H9 (cell line): ENCODE results near the gene NOP56. TPM values are rescaled to one million over a fixed set of nuclear protein-coding genes. Genes with fewer than 3 reads are reported as not detected.

ENCODE experiments used
- DNase-seq: peaks from one replicate; pipeline ENCODE4 v3.0.0-alpha.2; 2017
- H2AFZ ChIP-seq: one replicate; pipeline ENCODE4 v1.6.1; 2013; ENCODE audit warnings: mild to moderate bottlenecking, low read length, control low read depth, moderate library complexity
- H2AK5ac ChIP-seq: 2 replicates; pipeline ENCODE4 v1.6.1; 2013; ENCODE audit warnings: low read length, control low read depth, mixed read lengths; ENCODE audit not compliant: insufficient read length
- H2BK120ac ChIP-seq: one replicate; pipeline ENCODE4 v1.6.1; 2013; ENCODE audit warnings: low read depth, mild to moderate bottlenecking, low read length, control low read depth, inconsistent platforms; ENCODE audit not compliant: poor library complexity, severe bottlenecking
- H2BK12ac ChIP-seq: 2 replicates; pipeline ENCODE4 v1.6.1; 2013; ENCODE audit warnings: low read length, control low read depth, mixed read lengths, low read depth; ENCODE audit not compliant: insufficient read length
- H2BK15ac ChIP-seq: 2 replicates; pipeline ENCODE4 v1.6.1; 2013; ENCODE audit warnings: low read depth, low read length, control low read depth
- H2BK20ac ChIP-seq: one replicate; pipeline ENCODE4 v1.6.1; 2013; ENCODE audit warnings: low read depth, mild to moderate bottlenecking, low read length, control low read depth, inconsistent platforms; ENCODE audit not compliant: poor library complexity, severe bottlenecking
- H2BK5ac ChIP-seq: 2 replicates; pipeline ENCODE4 v1.6.1; 2013; ENCODE audit warnings: low read length, control low read depth, mixed read lengths; ENCODE audit not compliant: insufficient read length
- H3K14ac ChIP-seq: 2 replicates; pipeline ENCODE4 v1.6.1; 2013; ENCODE audit warnings: low read length, control low read depth; ENCODE audit not compliant: insufficient read depth
- H3K18ac ChIP-seq: 2 replicates; pipeline ENCODE4 v1.6.1; 2013; ENCODE audit warnings: low read depth, mild to moderate bottlenecking, mixed read lengths, low read length, control low read depth; ENCODE audit not compliant: insufficient read length
- H3K23ac ChIP-seq: 2 replicates; pipeline ENCODE4 v1.6.1; 2013; ENCODE audit warnings: low read length, control low read depth, mixed read lengths, low read depth; ENCODE audit not compliant: insufficient read length
- H3K23me2 ChIP-seq: 2 replicates; pipeline ENCODE4 v1.6.1; 2013; ENCODE audit warnings: low read depth, mild to moderate bottlenecking, mixed read lengths, low read length, control low read depth; ENCODE audit not compliant: insufficient read length, poor library complexity, severe bottlenecking
- H3K27ac ChIP-seq: 2 replicates; pipeline ENCODE4 v1.5.1; 2013; ENCODE audit warnings: low read length, control low read depth, mixed read lengths, low read depth; ENCODE audit not compliant: insufficient read length
- H3K27me3 ChIP-seq: 2 replicates; pipeline ENCODE4 v1.6.1; 2013; ENCODE audit warnings: low read length, control low read depth, inconsistent platforms; ENCODE audit not compliant: insufficient read depth
- H3K4ac ChIP-seq: 2 replicates; pipeline ENCODE4 v1.6.1; 2013; ENCODE audit warnings: low read depth, mild to moderate bottlenecking, control low read depth, inconsistent platforms, low read length, moderate library complexity
- H3K4me1 ChIP-seq: 2 replicates; pipeline ENCODE4 v1.6.1; 2013; ENCODE audit warnings: low read length, control low read depth, inconsistent platforms; ENCODE audit not compliant: insufficient read depth
- H3K4me2 ChIP-seq: 2 replicates; pipeline ENCODE4 v1.6.1; 2013; ENCODE audit warnings: low read length, control low read depth, mixed read lengths; ENCODE audit not compliant: insufficient read length, insufficient read depth
- H3K56ac ChIP-seq: 2 replicates; pipeline ENCODE4 v1.6.1; 2013; ENCODE audit warnings: low read depth, mild to moderate bottlenecking, mixed read lengths, low read length, control low read depth; ENCODE audit not compliant: insufficient read length
- H3K79me1 ChIP-seq: 2 replicates; pipeline ENCODE4 v1.6.1; 2013; ENCODE audit warnings: low read depth, mild to moderate bottlenecking, moderate library complexity, low read length, control low read depth, inconsistent platforms; ENCODE audit not compliant: insufficient read depth, poor library complexity, severe bottlenecking
- H3K79me2 ChIP-seq: 2 replicates; pipeline ENCODE4 v1.6.1; 2013; ENCODE audit warnings: low read length, control low read depth, inconsistent platforms; ENCODE audit not compliant: insufficient read depth
- H3K9ac ChIP-seq: 2 replicates; pipeline ENCODE4 v1.6.1; 2013; ENCODE audit warnings: low read length, control low read depth, mixed read lengths; ENCODE audit not compliant: insufficient read length; ENCODE audit errors: extremely low read depth
- H3K9me3 ChIP-seq: one replicate; pipeline ENCODE4 v1.6.1; 2013; ENCODE audit warnings: low read depth, low read length, inconsistent platforms; ENCODE audit not compliant: control insufficient read depth
- H3T11ph ChIP-seq: one replicate; pipeline ENCODE4 v1.6.1; 2013; ENCODE audit warnings: mild to moderate bottlenecking, low read length, control low read depth, inconsistent platforms
- H4K20me1 ChIP-seq: one replicate; pipeline ENCODE4 v1.6.1; 2013; ENCODE audit not compliant: control insufficient read depth, insufficient read length, insufficient read depth
- H4K5ac ChIP-seq: 2 replicates; pipeline ENCODE4 v1.6.1; 2013; ENCODE audit warnings: low read depth, mild to moderate bottlenecking, mixed read lengths, low read length, control low read depth; ENCODE audit not compliant: insufficient read length
- H4K8ac ChIP-seq: replicated peaks from 2 replicates; pipeline ENCODE4 v1.6.1; 2013; ENCODE audit warnings: low read length, control low read depth, mixed read lengths, low read depth; ENCODE audit not compliant: insufficient read length
- H4K91ac ChIP-seq: 2 replicates; pipeline ENCODE4 v1.6.1; 2013; ENCODE audit warnings: low read depth, mild to moderate bottlenecking, moderate library complexity, mixed read lengths, low read length, control low read depth; ENCODE audit not compliant: insufficient read length
- H3K27ac Mint-ChIP-seq, 3 experiments: 2 replicates in 2 of 3; 3 replicates in 1 of 3; pipeline ENCODE4 v1.8.0; 2020 to 2021; ENCODE audit warnings: mixed read lengths in 3 of 3, mild to moderate bottlenecking in 1 of 3, moderate library complexity in 1 of 3
- H3K27me3 Mint-ChIP-seq: 2 replicates; pipeline ENCODE4 v1.8.0; 2021; ENCODE audit warnings: low read depth, mild to moderate bottlenecking, moderate library complexity, mixed read lengths
- H3K36me3 Mint-ChIP-seq, 3 experiments: 2 replicates in 2 of 3; 3 replicates in 1 of 3; pipeline ENCODE4 v1.8.0; 2020 to 2021; ENCODE audit warnings: low read depth in 3 of 3, mixed read lengths in 3 of 3; ENCODE audit not compliant: insufficient read depth in 1 of 3
- H3K4me1 Mint-ChIP-seq, 2 experiments: 2 replicates each; pipeline ENCODE4 v1.8.0; 2020; ENCODE audit warnings: mixed read lengths in 2 of 2
- H3K4me3 Mint-ChIP-seq, 2 experiments: 2 replicates in 1 of 2; 3 replicates in 1 of 2; pipeline ENCODE4 v1.8.0; 2020 to 2021; ENCODE audit warnings: mild to moderate bottlenecking in 2 of 2, mixed read lengths in 2 of 2, moderate library complexity in 1 of 2
- H3K9me3 Mint-ChIP-seq, 2 experiments: 2 replicates in 1 of 2; 3 replicates in 1 of 2; pipeline ENCODE4 v1.8.0; 2020; ENCODE audit warnings: mild to moderate bottlenecking in 2 of 2, mixed read lengths in 2 of 2, moderate library complexity in 1 of 2
- CTCF ChIP-seq: fragments of 200-600 bp; sonication (generic); conservative IDR thresholded peaks from 3 replicates; pipeline ENCODE4 v1.8.0; 2021; ENCODE audit warnings: antibody characterized with exemption, mild to moderate bottlenecking
- WGBS: extraction: QIAGEN DNeasy Blood & Tissue Kit; methylation state at CpG from one replicate; pipeline ENCODE4 v1.1.7; 2013; ENCODE audit warnings: missing lambda C conversion rate, low lambda C conversion rate, mixed read lengths; ENCODE audit not compliant: insufficient read length; ENCODE audit errors: extremely low coverage; 5-methylcytosine and 5-hydroxymethylcytosine counted together
- total RNA-seq: library from RNA; stranded (reverse); gene quantifications from 2 replicates; pipeline ENCODE4 v1.2.1, GENCODE V29; 2021

Gene NOP56
- total RNA-seq, 1 experiment from 2014 or later, result 774 TPM

GRCh38 chr20:2696646-2697045 is 44.2 kb downstream of the NOP56 start:
- Histone ChIP-seq H3K4ac (no peak overlapping the region), H3K23ac (no peak overlapping the region), H4K5ac (no peak overlapping the region), H4K91ac (no peak overlapping the region), H4K8ac (no peak overlapping the region), H3T11ph (no peak overlapping the region), H3K9me3 (no peaks in the 10 kb centered on the region), H3K4me2 (no peak overlapping the region), H2AK5ac (no peak overlapping the region), H3K27ac (no peak overlapping the region), H3K18ac (no peak overlapping the region), H4K20me1 (no peaks in the 10 kb centered on the region), H2BK5ac (no peak overlapping the region), H3K56ac (no peak overlapping the region), H2BK120ac (no peak overlapping the region), H2BK15ac (no peak overlapping the region), H3K79me2 (no peaks in the 10 kb centered on the region), H3K9ac (no peak overlapping the region), H2AFZ (no peak overlapping the region), H3K79me1 (no peaks in the 10 kb centered on the region), H3K14ac (no peak overlapping the region; the same call in 1 of the 2 replicates), H2BK12ac (no peak overlapping the region), H3K23me2 (no peaks in the 10 kb centered on the region), H3K27me3 (peaks cover 38% of the 10 kb centered on the region), H2BK20ac (no peak overlapping the region), H3K4me1 (no peaks in the 10 kb centered on the region; the same call in 1 of the 2 replicates)
- Mint-ChIP-seq H3K4me3 (no peak overlapping the region), H3K27me3 (peaks cover 86% of the 10 kb centered on the region), H3K27ac (no peak overlapping the region), H3K36me3 (peaks cover 0 to 5% (median 0%) of the 10 kb centered on the region in 3 experiments; a peak in 1 of 7 replicates), H3K4me1 (peaks cover 29 to 50% of the 10 kb centered on the region in 2 experiments), H3K9me3 (peaks cover 2 to 3% of the 10 kb centered on the region in 2 experiments)
- WGBS, result no CpG with 5 or more reads among the region's 9 CpGs
- no peak for TF ChIP-seq CTCF
- no peak for DNase-seq
